ENCODE results near the gene UBE2H.
"Not testable (repeated sequence)": the region's sequence is repeated elsewhere in the genome, so short reads cannot be mapped to it uniquely, and the experiment has no call there.

Gene UBE2H

DNA sequence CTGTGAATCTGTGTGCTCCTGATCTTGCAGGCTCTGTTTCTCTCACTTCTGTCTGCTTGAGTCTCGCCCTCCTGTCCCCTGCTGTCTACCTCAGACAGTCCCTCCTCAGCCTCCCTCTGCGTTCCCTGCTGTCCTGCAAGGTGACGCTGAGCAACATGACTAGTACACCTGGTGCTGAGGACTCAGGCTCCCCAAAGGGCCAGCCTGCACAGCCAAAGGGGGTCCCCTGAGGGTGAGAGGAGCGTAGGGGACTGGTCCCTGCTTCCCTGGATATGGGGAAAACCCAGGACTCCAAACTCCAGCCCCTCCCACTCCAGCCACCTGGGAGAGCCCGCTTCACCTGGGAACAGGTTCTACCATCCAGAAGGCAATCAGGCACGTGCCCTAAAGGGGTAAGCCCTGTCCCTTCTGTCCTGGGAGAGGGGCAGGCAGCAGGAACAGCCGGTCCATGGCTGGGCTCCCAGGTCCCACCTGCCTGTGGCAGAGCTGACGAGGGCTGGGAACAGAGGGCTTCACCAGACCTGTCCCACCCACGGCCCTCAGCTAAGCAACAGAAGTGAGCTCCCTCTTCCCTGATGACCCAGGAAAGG, 156.5 kb downstream of the UBE2H start:
- Histone ChIP-seq H3K36me3 (ENCODE audit: control insufficient read depth in 5 of 5, insufficient read depth in 5 of 5, low read length in 5 of 5) (no peaks in the 10 kb centered on the region), H3K9ac (ENCODE audit: low read length in 5 of 5) (no peak overlapping the region), H3K4me1 (ENCODE audit: control insufficient read depth in 5 of 5, insufficient read depth in 5 of 5, low read length in 5 of 5) (peaks cover 0 to 4% (median 0%) of the 10 kb centered on the region in 5 donors), H3K4me3 (ENCODE audit: low read depth in 1 of 5, low read length in 5 of 5) (no peak overlapping the region), H3K27ac (ENCODE audit: low read depth, low read length) (no peak overlapping the region), H3K9me3 (ENCODE audit: control insufficient read depth in 5 of 5, low read length in 5 of 5) (no peaks in the 10 kb centered on the region), H3K27me3 (ENCODE audit: control insufficient read depth in 5 of 5, insufficient read depth in 4 of 5, low read length in 5 of 5) (peaks cover 0 to 4% (median 2%) of the 10 kb centered on the region in 5 donors)

DNA sequence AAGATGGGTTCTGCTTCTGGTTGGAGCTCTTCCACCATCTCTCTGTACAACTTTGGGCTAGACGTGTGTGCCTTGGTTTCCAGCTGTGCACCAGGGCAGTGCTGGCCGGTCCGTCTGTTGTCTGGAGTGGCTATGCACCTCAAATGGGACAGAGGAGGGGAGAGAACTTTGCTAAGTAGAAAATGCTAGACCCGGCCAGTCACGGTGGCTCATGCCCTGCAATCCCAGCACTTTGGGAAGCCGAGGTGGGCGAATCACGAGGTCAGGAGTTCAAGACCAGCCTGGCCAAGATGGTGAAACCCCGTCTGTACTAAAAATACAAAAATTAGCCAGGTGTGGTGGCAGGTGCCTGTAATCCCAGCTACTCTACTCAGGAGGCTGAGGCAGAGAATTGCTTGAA, 158.3 kb downstream of the UBE2H start:
- not testable (repeated sequence) for H3K9ac ChIP-seq (ENCODE audit: low read length in 5 of 5); H3K4me1 ChIP-seq (ENCODE audit: control insufficient read depth in 5 of 5, insufficient read depth in 5 of 5, low read length in 5 of 5); H3K9me3 ChIP-seq (ENCODE audit: control insufficient read depth in 5 of 5, low read length in 5 of 5); H3K4me3 ChIP-seq (ENCODE audit: low read depth in 1 of 5, low read length in 5 of 5); H3K27me3 ChIP-seq (ENCODE audit: control insufficient read depth in 5 of 5, insufficient read depth in 4 of 5, low read length in 5 of 5); H3K36me3 ChIP-seq (ENCODE audit: control insufficient read depth in 5 of 5, insufficient read depth in 5 of 5, low read length in 5 of 5); H3K27ac ChIP-seq (ENCODE audit: low read depth, low read length)

DNA sequence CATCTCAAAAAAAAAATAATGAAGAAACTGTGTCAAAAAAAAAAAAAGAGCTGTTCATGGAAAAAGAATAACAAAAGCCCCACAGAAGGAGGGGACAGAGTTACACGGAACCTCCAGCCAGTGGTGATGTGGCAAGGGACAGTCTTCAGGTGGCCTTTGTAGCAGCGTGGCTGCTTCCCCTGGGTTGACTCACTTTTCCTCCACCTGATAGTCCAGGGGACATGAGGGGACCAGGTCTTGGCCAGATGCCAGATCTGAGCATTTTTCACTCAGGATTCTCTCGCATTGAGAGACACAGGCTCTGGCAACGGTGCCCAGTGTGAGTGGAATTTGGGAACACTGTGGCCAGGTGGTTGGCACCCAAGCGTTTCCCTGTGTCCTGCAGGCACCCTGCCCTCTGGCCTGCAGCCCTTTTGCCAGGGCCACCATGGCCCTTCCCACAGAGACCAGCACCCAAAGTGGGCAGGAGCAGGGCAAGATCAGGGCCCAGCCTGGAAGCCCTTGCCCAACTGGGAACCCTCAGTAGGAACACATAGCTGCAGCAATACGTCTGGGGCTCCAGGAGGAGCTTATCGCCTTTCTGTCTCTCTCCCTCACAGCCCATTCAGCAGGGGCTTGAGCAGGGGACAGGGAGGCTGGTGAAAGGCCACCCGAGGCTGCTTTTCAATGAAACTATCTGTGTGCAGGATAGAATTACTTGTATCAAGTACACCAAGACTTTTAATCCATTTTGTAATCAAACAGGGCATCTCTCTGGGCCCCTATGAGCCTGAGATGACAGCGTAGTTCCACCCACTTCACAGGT, 159.1 kb downstream of the UBE2H start:
- no peak overlapping the region for H3K4me3 ChIP-seq (ENCODE audit: low read depth in 1 of 5, low read length in 5 of 5)
- no peak overlapping the region for H3K9ac ChIP-seq (ENCODE audit: low read length in 5 of 5)
- no peaks in the 10 kb centered on the region for H3K36me3 ChIP-seq (ENCODE audit: control insufficient read depth in 5 of 5, insufficient read depth in 5 of 5, low read length in 5 of 5)
- H3K27me3 ChIP-seq (ENCODE audit: control insufficient read depth in 5 of 5, insufficient read depth in 4 of 5, low read length in 5 of 5): peaks cover 0 to 14% (median 6%) of the 10 kb centered on the region in 5 donors
- H3K27ac ChIP-seq (ENCODE audit: low read depth, low read length): no peak overlapping the region
- H3K9me3 ChIP-seq (ENCODE audit: control insufficient read depth in 5 of 5, low read length in 5 of 5): no peaks in the 10 kb centered on the region
- H3K4me1 ChIP-seq (ENCODE audit: control insufficient read depth in 5 of 5, insufficient read depth in 5 of 5, low read length in 5 of 5): peaks cover 0 to 4% (median 0%) of the 10 kb centered on the region in 5 donors

DNA sequence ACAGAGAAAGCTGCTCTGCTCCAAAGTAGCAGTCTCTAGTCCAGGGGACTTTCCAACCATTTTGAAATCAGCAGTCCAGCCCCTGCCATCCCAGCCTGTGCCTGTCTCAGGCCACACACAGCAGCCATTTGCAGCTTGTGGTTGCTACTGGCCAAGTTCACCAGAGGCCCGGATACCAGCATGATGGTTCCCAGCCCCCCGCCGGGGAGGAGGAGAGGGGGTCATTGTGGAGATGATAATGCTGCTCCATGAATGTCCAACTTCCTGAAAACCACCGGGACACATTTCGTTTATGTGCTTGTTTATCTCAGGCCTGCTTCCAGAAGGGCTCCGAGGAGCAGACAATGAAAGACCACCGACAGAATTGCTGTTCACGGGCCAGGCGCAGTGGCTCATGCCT, 160.0 kb downstream of the UBE2H start:
- Histone ChIP-seq H3K4me1 (ENCODE audit: control insufficient read depth in 5 of 5, insufficient read depth in 5 of 5, low read length in 5 of 5) (no peaks in the 10 kb centered on the region), H3K27me3 (ENCODE audit: control insufficient read depth in 5 of 5, insufficient read depth in 4 of 5, low read length in 5 of 5) (peaks cover 0 to 17% (median 6%) of the 10 kb centered on the region in 5 donors), H3K9me3 (ENCODE audit: control insufficient read depth in 5 of 5, low read length in 5 of 5) (no peaks in the 10 kb centered on the region), H3K9ac (ENCODE audit: low read length in 5 of 5) (no peak overlapping the region), H3K4me3 (ENCODE audit: low read depth in 1 of 5, low read length in 5 of 5) (no peak overlapping the region), H3K36me3 (ENCODE audit: control insufficient read depth in 5 of 5, insufficient read depth in 5 of 5, low read length in 5 of 5) (no peaks in the 10 kb centered on the region), H3K27ac (ENCODE audit: low read depth, low read length) (no peak overlapping the region)

DNA sequence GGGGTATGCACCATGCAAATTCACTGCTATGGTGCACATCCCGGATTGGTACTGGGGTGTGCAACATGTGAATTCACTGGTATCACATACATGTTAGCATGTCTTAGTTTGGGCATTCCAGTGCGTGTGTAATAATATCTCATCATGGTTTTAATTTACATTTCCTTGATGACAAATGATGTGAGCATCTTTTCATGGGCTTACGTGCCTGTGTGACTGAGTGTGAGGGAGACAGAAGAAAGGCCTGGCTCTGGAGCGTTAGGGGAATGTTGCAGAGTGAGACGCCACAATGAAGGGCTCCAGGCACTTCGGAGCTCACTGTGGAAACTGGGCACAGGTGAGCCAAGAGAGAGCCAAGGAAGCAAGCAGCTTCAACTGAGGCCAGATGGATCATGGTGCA, 162.6 kb downstream of the UBE2H start:
- H3K27me3 ChIP-seq (ENCODE audit: control insufficient read depth in 5 of 5, insufficient read depth in 4 of 5, low read length in 5 of 5): peaks cover 16 to 37% (median 22%) of the 10 kb centered on the region in 5 donors
- H3K4me3 ChIP-seq (ENCODE audit: low read depth in 1 of 5, low read length in 5 of 5): no peak overlapping the region
- H3K9me3 ChIP-seq (ENCODE audit: control insufficient read depth in 5 of 5, low read length in 5 of 5): no peaks in the 10 kb centered on the region
- H3K36me3 ChIP-seq (ENCODE audit: control insufficient read depth in 5 of 5, insufficient read depth in 5 of 5, low read length in 5 of 5): no peaks in the 10 kb centered on the region
- H3K9ac ChIP-seq (ENCODE audit: low read length in 5 of 5): no peak overlapping the region
- H3K4me1 ChIP-seq (ENCODE audit: control insufficient read depth in 5 of 5, insufficient read depth in 5 of 5, low read length in 5 of 5): peaks cover 0 to 10% (median 8%) of the 10 kb centered on the region in 5 donors
- no peak overlapping the region for H3K27ac ChIP-seq (ENCODE audit: low read depth, low read length)

DNA sequence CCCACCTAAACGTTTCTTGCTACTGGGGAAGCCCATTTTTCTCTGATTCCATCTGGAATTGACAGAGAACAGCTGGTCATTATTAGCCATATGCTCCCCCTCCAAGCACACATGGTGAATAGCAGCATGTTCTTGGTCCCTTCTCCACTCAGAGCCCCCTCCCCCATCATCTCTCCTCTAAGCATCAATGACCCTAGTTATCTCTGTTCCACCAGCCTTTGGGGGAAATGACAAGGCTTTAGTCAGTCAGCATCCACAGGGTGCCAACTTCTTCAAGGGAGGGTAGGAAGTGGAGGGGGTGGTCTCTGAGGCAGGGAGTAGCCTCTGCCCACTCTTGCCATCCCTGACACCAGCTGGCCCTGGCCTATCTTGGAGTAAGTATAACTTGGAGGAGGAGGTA, 163.1 kb downstream of the UBE2H start:
- Histone ChIP-seq H3K36me3 (ENCODE audit: control insufficient read depth in 5 of 5, insufficient read depth in 5 of 5, low read length in 5 of 5) (no peaks in the 10 kb centered on the region), H3K4me1 (ENCODE audit: control insufficient read depth in 5 of 5, insufficient read depth in 5 of 5, low read length in 5 of 5) (peaks cover 0 to 14% (median 13%) of the 10 kb centered on the region in 5 donors), H3K4me3 (ENCODE audit: low read depth in 1 of 5, low read length in 5 of 5) (no peak overlapping the region), H3K9me3 (ENCODE audit: control insufficient read depth in 5 of 5, low read length in 5 of 5) (no peaks in the 10 kb centered on the region), H3K27ac (ENCODE audit: low read depth, low read length) (no peak overlapping the region), H3K9ac (ENCODE audit: low read length in 5 of 5) (no peak overlapping the region), H3K27me3 (ENCODE audit: control insufficient read depth in 5 of 5, insufficient read depth in 4 of 5, low read length in 5 of 5) (peaks cover 21 to 42% (median 27%) of the 10 kb centered on the region in 5 donors)

DNA sequence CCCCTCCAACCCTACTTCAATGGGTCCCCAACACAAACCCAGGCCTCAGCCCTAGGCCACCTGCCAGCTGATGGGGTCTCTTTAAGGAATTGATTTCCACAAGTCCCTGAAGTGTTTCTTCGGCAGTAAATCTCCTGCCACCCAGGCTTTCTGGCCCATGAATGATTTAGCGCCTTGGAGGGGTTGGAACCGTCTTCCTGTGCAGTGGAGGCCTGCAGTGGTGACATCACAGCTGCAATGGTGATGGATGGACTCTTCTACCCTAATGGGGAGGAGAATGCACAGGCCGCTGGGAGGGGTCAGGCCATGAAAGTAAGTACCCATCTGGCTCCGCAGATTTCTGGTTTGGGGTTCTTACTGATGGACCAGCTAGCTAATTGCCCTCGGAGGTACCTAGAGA, 163.8 kb downstream of the UBE2H start:
- H3K36me3 ChIP-seq (ENCODE audit: control insufficient read depth in 5 of 5, insufficient read depth in 5 of 5, low read length in 5 of 5): no peaks in the 10 kb centered on the region
- no peak overlapping the region for H3K4me3 ChIP-seq (ENCODE audit: low read depth in 1 of 5, low read length in 5 of 5)
- peaks cover 26 to 48% (median 31%) of the 10 kb centered on the region in 5 donors for H3K27me3 ChIP-seq (ENCODE audit: control insufficient read depth in 5 of 5, insufficient read depth in 4 of 5, low read length in 5 of 5)
- no peak overlapping the region for H3K9ac ChIP-seq (ENCODE audit: low read length in 5 of 5)
- H3K9me3 ChIP-seq (ENCODE audit: control insufficient read depth in 5 of 5, low read length in 5 of 5): no peaks in the 10 kb centered on the region
- peaks cover 0 to 19% (median 17%) of the 10 kb centered on the region in 5 donors for H3K4me1 ChIP-seq (ENCODE audit: control insufficient read depth in 5 of 5, insufficient read depth in 5 of 5, low read length in 5 of 5)
- H3K27ac ChIP-seq (ENCODE audit: low read depth, low read length): no peak overlapping the region

DNA sequence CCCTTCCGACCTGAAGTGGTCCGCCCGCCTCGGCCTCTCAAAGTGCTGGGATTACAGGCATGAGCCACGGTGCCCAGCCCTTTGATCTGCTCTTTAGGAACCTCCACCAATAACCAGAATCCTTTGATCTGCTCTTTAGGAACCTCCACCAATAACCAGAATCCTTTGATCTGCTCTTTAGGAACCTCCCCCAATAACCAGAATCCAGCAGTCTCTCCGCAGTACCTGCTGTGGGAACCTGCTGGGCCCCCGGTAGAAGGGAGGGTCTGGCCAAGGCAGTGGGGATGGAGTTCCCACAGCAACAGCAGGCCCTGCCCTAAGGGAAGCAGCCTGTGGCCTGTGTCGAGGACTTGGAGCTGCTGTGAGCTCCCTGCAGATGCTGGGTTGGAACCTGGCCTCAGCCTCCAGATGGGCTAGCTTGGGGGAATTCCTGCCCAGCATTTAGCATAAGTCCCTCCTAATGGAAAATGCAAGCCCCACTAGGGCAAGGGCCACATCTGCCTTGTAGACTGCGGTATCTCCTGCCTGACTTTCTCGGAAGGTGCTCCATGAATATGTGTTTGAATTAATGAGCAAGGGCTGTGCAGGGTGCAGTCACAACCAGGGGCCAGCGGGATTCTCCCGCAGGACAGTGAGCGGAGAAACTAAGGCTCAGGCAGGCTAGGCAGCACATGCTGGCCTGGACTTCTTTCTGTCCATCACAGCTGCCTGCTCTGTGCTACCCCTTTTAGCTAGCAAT, 165.8 kb downstream of the UBE2H start:
- peaks cover 0 to 2% (median 0%) of the 10 kb centered on the region in 5 donors for H3K9me3 ChIP-seq (ENCODE audit: control insufficient read depth in 5 of 5, low read length in 5 of 5)
- no peak overlapping the region for H3K27ac ChIP-seq (ENCODE audit: low read depth, low read length)
- no peaks in the 10 kb centered on the region for H3K36me3 ChIP-seq (ENCODE audit: control insufficient read depth in 5 of 5, insufficient read depth in 5 of 5, low read length in 5 of 5)
- no peak overlapping the region for H3K9ac ChIP-seq (ENCODE audit: low read length in 5 of 5)
- H3K4me3 ChIP-seq (ENCODE audit: low read depth in 1 of 5, low read length in 5 of 5): no peak overlapping the region
- peaks cover 43 to 66% (median 48%) of the 10 kb centered on the region in 5 donors for H3K27me3 ChIP-seq (ENCODE audit: control insufficient read depth in 5 of 5, insufficient read depth in 4 of 5, low read length in 5 of 5)
- H3K4me1 ChIP-seq (ENCODE audit: control insufficient read depth in 5 of 5, insufficient read depth in 5 of 5, low read length in 5 of 5): peaks cover 2 to 36% (median 33%) of the 10 kb centered on the region in 5 donors

DNA sequence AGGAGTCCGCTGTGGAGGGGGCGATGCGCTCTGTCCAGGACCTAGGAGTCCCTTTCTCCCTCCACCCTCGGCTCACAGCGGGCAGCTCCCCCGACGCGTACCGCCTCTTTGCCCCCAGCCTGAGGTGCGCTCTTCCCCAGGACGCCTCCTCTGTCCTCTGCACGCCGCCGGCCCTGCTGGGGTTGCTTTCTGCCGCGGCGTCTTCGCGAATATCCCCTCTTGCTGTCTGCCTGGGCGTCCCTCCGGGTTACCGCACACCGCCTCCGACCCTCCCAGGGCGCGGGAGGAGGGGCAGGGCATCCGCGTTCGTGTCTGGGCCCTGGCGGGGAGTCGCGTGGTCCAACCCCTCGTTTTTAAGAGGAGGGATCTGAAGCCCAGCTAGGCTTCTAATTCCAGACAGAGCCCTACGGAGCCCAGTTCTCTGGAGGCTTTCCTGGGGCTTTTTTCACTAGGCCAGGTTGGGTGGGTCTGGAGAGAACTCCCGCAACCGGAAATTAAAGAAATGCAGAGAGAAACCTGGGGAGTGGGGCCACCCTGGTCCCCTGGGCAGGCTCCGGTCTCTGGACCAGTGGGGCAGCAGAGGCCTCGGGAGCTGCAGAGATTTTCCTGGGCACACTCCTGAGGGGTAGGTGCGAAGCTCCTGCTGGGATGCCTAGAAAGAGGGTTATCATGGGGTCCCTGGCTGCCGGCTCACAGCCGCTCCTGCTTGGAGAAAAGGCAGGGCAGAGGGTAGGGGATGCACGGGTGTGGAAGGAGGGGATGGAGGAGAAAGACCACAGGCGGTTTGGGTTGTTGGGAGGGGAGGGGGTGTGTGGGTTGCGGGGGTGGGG, 166.9 kb downstream of the UBE2H start:
- Histone ChIP-seq H3K27ac (ENCODE audit: low read depth, low read length) (no peak overlapping the region), H3K4me1 (ENCODE audit: control insufficient read depth in 5 of 5, insufficient read depth in 5 of 5, low read length in 5 of 5) (peaks cover 2 to 47% (median 41%) of the 10 kb centered on the region in 5 donors), H3K27me3 (ENCODE audit: control insufficient read depth in 5 of 5, insufficient read depth in 4 of 5, low read length in 5 of 5) (peaks cover 52 to 77% (median 52%) of the 10 kb centered on the region in 5 donors)

More for the DNA sequence above, 166.9 kb downstream of the UBE2H start:
- H3K36me3 ChIP-seq (ENCODE audit: control insufficient read depth in 5 of 5, insufficient read depth in 5 of 5, low read length in 5 of 5): no peaks in the 10 kb centered on the region
- H3K9ac ChIP-seq (ENCODE audit: low read length in 5 of 5): no peak overlapping the region
- peaks cover 0 to 2% (median 0%) of the 10 kb centered on the region in 5 donors for H3K9me3 ChIP-seq (ENCODE audit: control insufficient read depth in 5 of 5, low read length in 5 of 5)
- H3K4me3 ChIP-seq (ENCODE audit: low read depth in 1 of 5, low read length in 5 of 5): peak overlapping the region in 2 of 5 donors; percentile 4 to 18

All from subcutaneous abdominal adipose tissue (tissue), 5 donors.